Gastroesophageal sphincter (tissue), 3 donors: ENCODE measurements around the gene SLC6A12.

Experiments
- POLR2A ChIP-seq, 2 donors: fragments of 450-650 bp; IDR thresholded peaks; one replicate each; pipeline ENCODE4 v1.6.1; 2017; ENCODE audit warnings: antibody characterized with exemption in 2 of 2, mild to moderate bottlenecking in 2 of 2, moderate library complexity in 1 of 2
- POLR2AphosphoS5 ChIP-seq: sonication (generic); formaldehyde crosslinking; IDR thresholded peaks from one replicate; pipeline ENCODE4 v1.6.1; 2017; ENCODE audit warnings: antibody characterized with exemption
- TF ChIP-seq, protein P1 (sequence below), 4 experiments: fragments of 200-600 bp in 2 of 4; fragments of 450-650 bp in 2 of 4; sonication (generic) in 1 of 4; IDR thresholded peaks; one replicate each; pipeline ENCODE4 v1.5.1; 2017 to 2019; ENCODE audit warnings: antibody characterized with exemption in 4 of 4, mild to moderate bottlenecking in 2 of 4, moderate library complexity in 2 of 4

DNA sequence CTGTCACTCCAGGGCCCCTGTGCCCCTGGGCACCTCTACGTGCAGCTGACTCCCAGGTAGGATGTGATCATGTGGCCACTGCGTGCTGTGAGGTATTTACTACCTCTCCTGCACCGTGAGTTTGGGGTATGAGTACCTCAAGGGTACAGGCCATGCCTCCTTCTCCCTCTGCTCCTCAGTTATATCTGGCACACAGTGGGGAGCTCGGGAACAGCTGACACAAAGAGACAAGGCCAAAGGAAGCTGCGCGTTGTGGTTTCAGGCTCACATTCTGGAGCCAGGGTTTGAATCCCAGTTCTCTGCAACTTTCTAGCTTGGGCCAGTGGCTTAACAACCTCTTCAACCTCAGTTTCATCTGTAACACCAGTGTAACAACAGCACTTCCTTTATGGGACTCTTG, 7.8 kb upstream of the SLC6A12 start:
- TF ChIP-seq POLR2A (IDR thresholded peaks at IDR 0.05) (no peak), POLR2AphosphoS5 (no peak)
- TF ChIP-seq, protein P1, sequence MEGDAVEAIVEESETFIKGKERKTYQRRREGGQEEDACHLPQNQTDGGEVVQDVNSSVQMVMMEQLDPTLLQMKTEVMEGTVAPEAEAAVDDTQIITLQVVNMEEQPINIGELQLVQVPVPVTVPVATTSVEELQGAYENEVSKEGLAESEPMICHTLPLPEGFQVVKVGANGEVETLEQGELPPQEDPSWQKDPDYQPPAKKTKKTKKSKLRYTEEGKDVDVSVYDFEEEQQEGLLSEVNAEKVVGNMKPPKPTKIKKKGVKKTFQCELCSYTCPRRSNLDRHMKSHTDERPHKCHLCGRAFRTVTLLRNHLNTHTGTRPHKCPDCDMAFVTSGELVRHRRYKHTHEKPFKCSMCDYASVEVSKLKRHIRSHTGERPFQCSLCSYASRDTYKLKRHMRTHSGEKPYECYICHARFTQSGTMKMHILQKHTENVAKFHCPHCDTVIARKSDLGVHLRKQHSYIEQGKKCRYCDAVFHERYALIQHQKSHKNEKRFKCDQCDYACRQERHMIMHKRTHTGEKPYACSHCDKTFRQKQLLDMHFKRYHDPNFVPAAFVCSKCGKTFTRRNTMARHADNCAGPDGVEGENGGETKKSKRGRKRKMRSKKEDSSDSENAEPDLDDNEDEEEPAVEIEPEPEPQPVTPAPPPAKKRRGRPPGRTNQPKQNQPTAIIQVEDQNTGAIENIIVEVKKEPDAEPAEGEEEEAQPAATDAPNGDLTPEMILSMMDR (IDR thresholded peaks at IDR 0.05), result no peak
